22Rv1 (cell line): ENCODE data around the gene ZNF524.
"Not testable (repeated sequence)": the region's sequence is repeated elsewhere in the genome, so short reads cannot be mapped to it uniquely, and the experiment has no call there.

Experiments
- ZFX ChIP-seq: fragments of 450-650 bp; IDR thresholded peaks from 2 replicates; pipeline ENCODE4 v1.6.1; 2017; ENCODE audit warnings: antibody characterized with exemption, borderline replicate concordance
- TF ChIP-seq, protein P1 (sequence below): fragments of 450-650 bp; IDR thresholded peaks from 2 replicates; pipeline ENCODE4 v1.5.1; 2017; ENCODE audit warnings: mild to moderate bottlenecking

DNA sequence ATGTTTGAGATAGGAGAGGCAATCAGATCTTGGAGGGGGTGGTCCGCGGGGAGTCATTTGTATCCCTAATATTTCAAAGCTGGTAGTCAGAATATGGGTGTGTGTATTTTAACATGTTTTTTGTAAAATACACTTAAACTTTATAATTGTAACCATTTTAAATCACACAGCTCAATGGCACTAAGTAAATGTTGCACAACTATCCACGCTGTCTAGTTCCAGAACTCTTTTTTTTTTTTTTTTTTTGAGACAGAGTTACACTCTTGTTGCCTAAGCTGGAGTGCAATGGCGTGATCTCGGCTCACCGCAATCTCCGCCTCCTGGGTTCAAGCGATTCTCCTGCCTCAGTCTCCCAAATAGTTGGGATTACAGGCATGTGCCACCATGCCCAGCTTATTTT lies 16.2 kb upstream of the ZNF524 start:
- TF ChIP-seq, protein P1, sequence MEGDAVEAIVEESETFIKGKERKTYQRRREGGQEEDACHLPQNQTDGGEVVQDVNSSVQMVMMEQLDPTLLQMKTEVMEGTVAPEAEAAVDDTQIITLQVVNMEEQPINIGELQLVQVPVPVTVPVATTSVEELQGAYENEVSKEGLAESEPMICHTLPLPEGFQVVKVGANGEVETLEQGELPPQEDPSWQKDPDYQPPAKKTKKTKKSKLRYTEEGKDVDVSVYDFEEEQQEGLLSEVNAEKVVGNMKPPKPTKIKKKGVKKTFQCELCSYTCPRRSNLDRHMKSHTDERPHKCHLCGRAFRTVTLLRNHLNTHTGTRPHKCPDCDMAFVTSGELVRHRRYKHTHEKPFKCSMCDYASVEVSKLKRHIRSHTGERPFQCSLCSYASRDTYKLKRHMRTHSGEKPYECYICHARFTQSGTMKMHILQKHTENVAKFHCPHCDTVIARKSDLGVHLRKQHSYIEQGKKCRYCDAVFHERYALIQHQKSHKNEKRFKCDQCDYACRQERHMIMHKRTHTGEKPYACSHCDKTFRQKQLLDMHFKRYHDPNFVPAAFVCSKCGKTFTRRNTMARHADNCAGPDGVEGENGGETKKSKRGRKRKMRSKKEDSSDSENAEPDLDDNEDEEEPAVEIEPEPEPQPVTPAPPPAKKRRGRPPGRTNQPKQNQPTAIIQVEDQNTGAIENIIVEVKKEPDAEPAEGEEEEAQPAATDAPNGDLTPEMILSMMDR = not testable (repeated sequence)
- TF ChIP-seq ZFX = not testable (repeated sequence)
